ENCODE data around the gene PTGR3.

DNA sequence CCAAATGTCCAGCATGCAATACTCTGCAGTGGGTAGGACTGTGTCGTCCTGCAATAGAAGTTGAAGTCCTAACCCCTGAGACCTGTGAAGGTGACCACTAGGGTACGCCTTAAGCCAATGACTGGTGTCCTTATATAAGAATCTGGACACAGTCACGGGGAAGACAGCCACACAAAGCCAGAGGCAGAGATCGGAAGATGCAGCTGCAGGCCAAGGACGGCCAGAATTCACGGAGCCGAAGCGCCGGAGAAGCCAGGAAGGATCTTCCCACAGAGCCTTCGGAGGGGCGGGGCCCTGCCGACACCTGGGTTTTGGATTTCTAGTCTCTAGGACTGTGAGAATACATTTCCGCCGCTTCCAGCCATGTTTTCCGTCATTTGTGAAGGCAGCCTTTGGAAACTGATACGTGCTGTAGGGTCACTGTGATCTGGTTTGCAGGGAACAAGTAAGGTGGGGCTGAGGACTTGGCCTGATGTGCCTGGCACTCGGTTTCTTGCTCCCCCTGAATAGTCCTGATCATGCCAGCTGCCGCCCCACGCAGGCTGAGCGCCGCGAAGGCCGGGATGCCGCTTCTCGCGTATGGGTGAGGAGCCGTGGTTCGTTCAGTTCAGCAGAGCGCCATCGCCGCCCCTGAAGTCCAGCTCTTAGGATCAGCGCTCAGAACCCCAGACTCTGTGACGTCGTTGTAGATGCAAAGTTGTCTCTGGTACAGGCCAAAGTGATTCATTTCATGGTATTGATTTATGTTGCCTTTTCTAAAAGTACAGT, 38.7 kb downstream of the PTGR3 start:
- TF ChIP-seq, protein P1, sequence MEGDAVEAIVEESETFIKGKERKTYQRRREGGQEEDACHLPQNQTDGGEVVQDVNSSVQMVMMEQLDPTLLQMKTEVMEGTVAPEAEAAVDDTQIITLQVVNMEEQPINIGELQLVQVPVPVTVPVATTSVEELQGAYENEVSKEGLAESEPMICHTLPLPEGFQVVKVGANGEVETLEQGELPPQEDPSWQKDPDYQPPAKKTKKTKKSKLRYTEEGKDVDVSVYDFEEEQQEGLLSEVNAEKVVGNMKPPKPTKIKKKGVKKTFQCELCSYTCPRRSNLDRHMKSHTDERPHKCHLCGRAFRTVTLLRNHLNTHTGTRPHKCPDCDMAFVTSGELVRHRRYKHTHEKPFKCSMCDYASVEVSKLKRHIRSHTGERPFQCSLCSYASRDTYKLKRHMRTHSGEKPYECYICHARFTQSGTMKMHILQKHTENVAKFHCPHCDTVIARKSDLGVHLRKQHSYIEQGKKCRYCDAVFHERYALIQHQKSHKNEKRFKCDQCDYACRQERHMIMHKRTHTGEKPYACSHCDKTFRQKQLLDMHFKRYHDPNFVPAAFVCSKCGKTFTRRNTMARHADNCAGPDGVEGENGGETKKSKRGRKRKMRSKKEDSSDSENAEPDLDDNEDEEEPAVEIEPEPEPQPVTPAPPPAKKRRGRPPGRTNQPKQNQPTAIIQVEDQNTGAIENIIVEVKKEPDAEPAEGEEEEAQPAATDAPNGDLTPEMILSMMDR (IDR thresholded peaks at IDR 0.05; ENCODE audit: low read depth, low read length) = no peak
- TF ChIP-seq POLR2A (IDR thresholded peaks at IDR 0.05; ENCODE audit: extremely low read depth, insufficient read length) = no peak
- TF ChIP-seq, protein P2, sequence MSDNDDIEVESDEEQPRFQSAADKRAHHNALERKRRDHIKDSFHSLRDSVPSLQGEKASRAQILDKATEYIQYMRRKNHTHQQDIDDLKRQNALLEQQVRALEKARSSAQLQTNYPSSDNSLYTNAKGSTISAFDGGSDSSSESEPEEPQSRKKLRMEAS (IDR thresholded peaks at IDR 0.05; ENCODE audit: low read depth, low read length) = no peak
